Pulmonary artery endothelial cell (primary cell): Measurements from ENCODE around the gene BMX. TPM values are rescaled to one million over a fixed set of nuclear protein-coding genes. Genes with fewer than 3 reads are reported as not detected.

Experiments used
- DNase-seq: peaks from one replicate; pipeline ENCODE4 v3.0.0-alpha.2; 2011; ENCODE audit warnings: low read depth, low spot score
- total RNA-seq: library from RNA; depleted of rRNA; stranded (reverse); fragments of >200 nt; gene quantifications from 2 replicates; pipeline ENCODE4 v1.2.3, GENCODE V29; 2014

Gene BMX
- total RNA-seq, 1 donor from 2014 or later = 209 TPM

DNA sequence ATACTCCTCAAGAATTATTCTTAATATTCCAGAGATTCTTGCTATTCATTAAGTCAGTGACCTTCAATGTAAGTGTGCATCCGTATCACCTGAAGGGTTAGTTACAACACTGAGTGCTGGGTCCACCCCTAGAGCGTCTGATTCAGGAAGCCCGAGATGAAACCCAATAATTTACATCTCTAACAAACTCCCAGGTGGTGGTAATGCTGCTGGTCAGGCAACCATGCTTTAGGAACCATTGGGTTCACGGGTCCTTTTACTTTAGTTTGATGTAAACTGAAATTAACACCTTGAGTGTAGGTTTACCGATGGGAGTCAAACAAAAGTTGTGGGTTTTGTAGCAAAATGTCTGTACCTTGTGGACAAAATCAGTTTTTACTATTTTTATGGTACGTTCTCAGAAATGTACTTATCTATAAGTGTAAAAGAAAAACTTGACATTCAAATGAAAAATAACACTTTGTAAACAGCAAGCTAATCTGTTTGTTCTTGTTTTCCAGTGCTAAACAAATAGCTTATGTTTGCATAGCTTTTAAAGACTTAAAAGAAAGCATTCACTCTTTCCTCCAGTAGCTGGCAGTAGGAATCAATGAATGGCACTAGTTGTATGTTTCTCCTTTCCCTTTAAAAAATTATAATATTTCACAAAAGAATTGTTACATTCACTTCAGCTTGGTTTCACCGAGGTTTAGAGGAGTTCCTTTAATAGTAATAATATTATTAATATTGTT, 67.4 kb downstream of the BMX start:
- no peak for DNase-seq

DNA sequence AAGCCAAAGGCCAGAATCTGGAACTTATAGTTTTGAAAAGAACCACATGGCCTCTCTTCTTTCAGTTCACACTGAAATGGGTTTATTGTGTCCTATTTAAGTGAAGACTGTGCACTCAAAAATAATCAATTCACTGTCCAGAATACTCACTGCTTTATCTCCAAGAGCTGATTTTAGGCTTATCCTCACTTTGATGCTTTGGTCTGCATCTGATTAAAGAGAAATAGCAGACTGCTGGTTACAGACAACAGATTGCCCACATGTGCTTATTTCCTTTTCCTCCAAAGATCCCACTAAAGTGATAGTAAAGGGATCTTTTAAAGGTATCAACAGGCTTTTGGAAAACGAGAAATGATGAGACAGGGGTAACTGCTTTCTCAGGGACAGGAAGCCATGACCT, 69.5 kb downstream of the BMX start:
- DNase-seq = no peak

GRCh38 chrX:15574017-15574416, 73.4 kb downstream of the BMX start:
- DNase-seq = no peak

- no peak for DNase-seq
These were observed 75.4 kb downstream of the BMX start for GRCh38 chrX:15576019-15576418.

- peak; percentile 56 for DNase-seq
These were observed 79.5 kb downstream of the BMX start for GRCh38 chrX:15579778-15580747.

GRCh38 chrX:15594371-15594770, 93.8 kb downstream of the BMX start:
- no peak for DNase-seq

- DNase-seq = no peak
These were observed 97.4 kb downstream of the BMX start for GRCh38 chrX:15598026-15598425.

DNA sequence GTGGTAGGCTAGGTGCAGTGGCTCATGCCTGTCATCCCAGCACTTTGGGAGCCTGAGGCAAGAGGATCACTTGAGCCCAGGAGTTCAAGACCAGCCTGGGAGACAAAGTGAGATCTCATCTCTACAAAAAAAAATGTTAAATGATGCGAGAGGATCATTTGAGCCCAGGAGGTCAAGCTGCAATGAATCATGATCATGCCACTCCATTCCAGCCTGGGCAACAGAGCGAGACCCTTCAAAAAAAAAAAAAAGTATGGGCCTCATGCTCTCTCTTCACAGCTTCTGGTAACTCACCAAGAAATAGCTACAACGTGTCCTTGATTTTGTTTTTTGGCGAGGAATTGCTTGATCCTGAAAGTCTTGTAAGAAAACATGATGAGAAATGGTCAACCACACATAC, 98.9 kb downstream of the BMX start:
- no peak for DNase-seq

- no peak for DNase-seq
These were observed 99.4 kb downstream of the BMX start for GRCh38 chrX:15600049-15600448.

DNA sequence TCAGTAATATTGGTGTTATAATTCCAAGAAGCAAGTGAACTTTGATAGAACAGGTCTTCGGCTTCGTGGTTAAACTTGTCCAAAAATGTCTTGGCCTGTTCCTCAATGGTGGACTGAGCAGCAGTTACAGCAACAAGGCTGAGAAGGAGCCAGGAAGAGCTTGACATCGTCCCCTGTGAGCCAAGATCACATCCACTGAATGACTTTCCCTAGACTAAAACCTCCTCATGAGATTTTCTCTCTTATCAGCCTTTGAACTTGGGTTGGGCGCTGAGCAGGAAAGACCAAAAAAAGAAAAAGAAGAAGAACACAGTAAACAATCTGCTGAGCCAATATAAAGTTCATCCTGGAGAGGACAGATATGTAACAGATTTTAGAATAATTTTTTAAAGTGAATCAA, 100.1 kb downstream of the BMX start, which contains the start of gene ACE2:
Gene ACE2 (minus strand): TSS at position 216 of the 400 bp plus-strand sequence. CDS start 49 bp downstream, at position 167.
- DNase-seq = no peak

GRCh38 chrX:15601932-15602331, 101.3 kb downstream of the BMX start:
- no peak for DNase-seq

GRCh38 chrX:15602761-15603160, 102.2 kb downstream of the BMX start:
- no peak for DNase-seq

DNA sequence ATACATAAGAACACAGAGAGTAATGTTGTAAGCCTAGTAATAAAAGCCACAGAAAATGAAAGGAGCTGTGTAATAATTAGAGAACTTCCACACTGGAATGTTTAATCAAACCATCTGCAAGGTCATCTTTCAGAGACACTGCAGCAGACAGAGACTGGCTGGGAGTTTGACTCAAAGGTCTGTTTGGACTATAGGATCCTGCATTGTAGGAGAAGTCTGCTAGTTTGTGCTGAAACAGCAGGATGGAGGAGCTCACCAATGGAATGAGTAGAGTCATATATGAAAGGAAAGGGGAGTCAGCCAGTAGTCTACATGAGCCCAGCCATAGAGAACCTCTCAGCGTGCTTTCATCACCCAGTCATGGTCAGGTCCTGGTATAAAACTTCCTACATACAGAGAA, 104.6 kb downstream of the BMX start:
- no peak for DNase-seq

Other genes starting within 250 kb of the BMX start
- gene ASB9, start 230.7 kb upstream of the BMX start, total RNA-seq = 9.2 and 21.0 TPM in 2 replicates
- not detected in 2 replicates for gene ASB11, start 185.2 kb upstream of the BMX start, total RNA-seq
- 10.9 and 13.8 TPM in 2 replicates for gene PIGA, start 165.3 kb upstream of the BMX start, total RNA-seq
- gene VEGFD, start 116.4 kb upstream of the BMX start, total RNA-seq = 0.20 and 0.28 TPM in 2 replicates
- gene PIR, start 7.5 kb upstream of the BMX start, total RNA-seq = 127 and 141 TPM in 2 replicates
- gene ACE2, start 100.2 kb downstream of the BMX start, total RNA-seq = 0.07 TPM in 1 of 2 replicates, not detected in the other
- not detected in 2 replicates for gene CLTRN, start 164.0 kb downstream of the BMX start, total RNA-seq
- 1.3 and 3.5 TPM in 2 replicates for gene CA5B, start 237.5 kb downstream of the BMX start, total RNA-seq